GM23248 (cell line): ENCODE results near the gene DCP1A.

ENCODE experiments used
- EZH2 ChIP-seq: fragments of 200-600 bp; sonication (generic); IDR thresholded peaks from 2 replicates; pipeline ENCODE4 v1.6.1; 2018; ENCODE audit warnings: antibody characterized with exemption, mild to moderate bottlenecking; ENCODE audit not compliant: insufficient read depth, poor library complexity, severe bottlenecking
- EZH2phosphoT487 ChIP-seq: fragments of 200-600 bp; sonication (generic); IDR thresholded peaks from 2 replicates; pipeline ENCODE4 v1.6.1; 2018; ENCODE audit warnings: antibody characterized with exemption, moderate library complexity, mild to moderate bottlenecking, low read depth; ENCODE audit not compliant: insufficient read depth

DNA sequence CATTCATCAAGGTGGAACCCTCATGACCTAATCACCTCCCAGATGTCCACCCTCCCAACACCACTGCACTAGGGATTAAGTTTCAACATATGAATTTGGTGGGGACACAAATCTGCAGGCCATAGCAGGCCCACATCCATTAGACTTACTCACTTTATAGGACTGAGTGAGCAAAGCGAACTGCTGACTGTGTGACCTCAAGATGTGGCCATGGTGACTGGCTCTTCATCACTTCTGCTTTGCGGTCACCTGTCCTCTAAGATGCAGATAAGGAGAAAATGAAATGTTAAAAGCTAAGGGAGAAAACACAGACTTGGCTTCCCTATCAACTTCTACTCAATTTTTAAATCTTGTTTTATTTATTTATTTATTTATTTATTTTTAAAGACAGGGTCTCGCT is 14.5 kb upstream of the DCP1A start:
- no peak for TF ChIP-seq EZH2
- no peak for TF ChIP-seq EZH2phosphoT487
